Chondrocyte (in vitro differentiated cells): ENCODE results near the gene NPAS2. TPM values are rescaled to one million over a fixed set of nuclear protein-coding genes. Genes with fewer than 3 reads are reported as not detected.

Source experiments
- DNase-seq: peaks from one replicate; pipeline ENCODE4 v3.0.0; 2021; ENCODE audit warnings: mixed read lengths, low spot score
- H3K27ac Mint-ChIP-seq: one replicate; pipeline ENCODE4 v1.8.0; 2021; ENCODE audit warnings: mild to moderate bottlenecking, moderate library complexity, mixed read lengths; ENCODE audit not compliant: unreplicated experiment
- H3K27me3 Mint-ChIP-seq: 2 replicates; pipeline ENCODE4 v1.8.0; 2021; ENCODE audit warnings: low read depth, mixed read lengths
- H3K36me3 Mint-ChIP-seq: 2 replicates; pipeline ENCODE4 v1.8.0; 2021; ENCODE audit warnings: low read depth, mixed read lengths
- H3K4me1 Mint-ChIP-seq: 2 replicates; pipeline ENCODE4 v1.8.0; 2021; ENCODE audit warnings: low read depth, mild to moderate bottlenecking, mixed read lengths
- H3K4me3 Mint-ChIP-seq: one replicate; pipeline ENCODE4 v1.8.0; 2021; ENCODE audit warnings: mild to moderate bottlenecking, moderate library complexity, mixed read lengths; ENCODE audit not compliant: unreplicated experiment
- H3K9me3 Mint-ChIP-seq: 2 replicates; pipeline ENCODE4 v1.8.0; 2021; ENCODE audit warnings: low read depth, mixed read lengths
- total RNA-seq: library from RNA; stranded (reverse); gene quantifications from 3 replicates; pipeline ENCODE4 v1.2.1, GENCODE V29; 2021
- TF ChIP-seq, protein P1 (sequence below): fragments of 200-600 bp; sonication (generic); IDR thresholded peaks from 2 replicates; pipeline ENCODE4 v1.5.0; 2021; ENCODE audit warnings: antibody characterized with exemption, mild to moderate bottlenecking, moderate library complexity

NPAS2 gene
- total RNA-seq, 1 donor from 2014 or later: 25.6 TPM

DNA sequence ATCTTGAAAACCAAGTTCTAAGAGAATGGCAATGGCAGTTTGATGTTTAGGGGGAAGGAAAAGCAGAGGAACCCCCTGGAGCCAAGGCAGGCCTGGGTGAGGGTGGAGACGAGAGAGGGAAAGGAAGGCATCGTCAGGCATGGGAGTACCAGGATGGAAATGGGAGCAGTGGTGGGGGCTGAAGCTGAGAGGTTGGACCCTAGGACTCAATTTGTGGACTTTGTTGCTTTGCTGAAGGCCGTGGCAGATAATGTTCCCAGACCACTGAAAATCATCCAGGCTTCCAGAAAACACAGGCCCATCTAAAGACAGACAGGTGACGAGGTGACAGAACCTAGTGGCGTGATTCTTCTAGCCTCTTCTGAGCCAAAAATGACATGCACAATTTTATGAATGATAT lies 4.9 kb downstream of the NPAS2 start:
- TF ChIP-seq, protein P1, sequence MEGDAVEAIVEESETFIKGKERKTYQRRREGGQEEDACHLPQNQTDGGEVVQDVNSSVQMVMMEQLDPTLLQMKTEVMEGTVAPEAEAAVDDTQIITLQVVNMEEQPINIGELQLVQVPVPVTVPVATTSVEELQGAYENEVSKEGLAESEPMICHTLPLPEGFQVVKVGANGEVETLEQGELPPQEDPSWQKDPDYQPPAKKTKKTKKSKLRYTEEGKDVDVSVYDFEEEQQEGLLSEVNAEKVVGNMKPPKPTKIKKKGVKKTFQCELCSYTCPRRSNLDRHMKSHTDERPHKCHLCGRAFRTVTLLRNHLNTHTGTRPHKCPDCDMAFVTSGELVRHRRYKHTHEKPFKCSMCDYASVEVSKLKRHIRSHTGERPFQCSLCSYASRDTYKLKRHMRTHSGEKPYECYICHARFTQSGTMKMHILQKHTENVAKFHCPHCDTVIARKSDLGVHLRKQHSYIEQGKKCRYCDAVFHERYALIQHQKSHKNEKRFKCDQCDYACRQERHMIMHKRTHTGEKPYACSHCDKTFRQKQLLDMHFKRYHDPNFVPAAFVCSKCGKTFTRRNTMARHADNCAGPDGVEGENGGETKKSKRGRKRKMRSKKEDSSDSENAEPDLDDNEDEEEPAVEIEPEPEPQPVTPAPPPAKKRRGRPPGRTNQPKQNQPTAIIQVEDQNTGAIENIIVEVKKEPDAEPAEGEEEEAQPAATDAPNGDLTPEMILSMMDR: no peak
- H3K4me3 Mint-ChIP-seq: no peak overlapping the region
- no peaks in the 10 kb centered on the region for H3K27me3 Mint-ChIP-seq
- H3K36me3 Mint-ChIP-seq: peaks cover 5% of the 10 kb centered on the region
- peaks cover 12% of the 10 kb centered on the region for H3K9me3 Mint-ChIP-seq
- DNase-seq: no peak
- no peak overlapping the region for H3K27ac Mint-ChIP-seq
- peaks cover 33% of the 10 kb centered on the region for H3K4me1 Mint-ChIP-seq

DNA sequence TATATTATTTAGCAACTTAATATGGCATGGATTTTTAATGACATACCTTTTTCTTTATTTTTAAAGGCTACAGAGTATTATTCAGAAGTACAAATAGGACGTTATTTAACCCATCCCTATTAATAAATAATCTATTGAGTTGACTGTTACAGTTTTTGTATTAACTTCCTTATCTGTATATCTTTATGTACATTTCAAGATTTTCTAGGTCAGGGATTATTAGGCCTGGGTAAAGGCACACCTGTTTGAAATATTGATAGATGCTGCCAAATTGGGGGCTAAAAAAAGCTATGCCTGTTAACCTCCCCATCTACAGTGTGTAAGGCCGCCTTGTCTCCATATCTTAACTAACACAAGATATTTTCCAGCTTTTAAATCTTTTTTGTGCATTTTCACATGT lies 6.6 kb downstream of the NPAS2 start:
- no peak for DNase-seq
- no peak overlapping the region for H3K27ac Mint-ChIP-seq
- no peak overlapping the region for H3K4me3 Mint-ChIP-seq

DNA sequence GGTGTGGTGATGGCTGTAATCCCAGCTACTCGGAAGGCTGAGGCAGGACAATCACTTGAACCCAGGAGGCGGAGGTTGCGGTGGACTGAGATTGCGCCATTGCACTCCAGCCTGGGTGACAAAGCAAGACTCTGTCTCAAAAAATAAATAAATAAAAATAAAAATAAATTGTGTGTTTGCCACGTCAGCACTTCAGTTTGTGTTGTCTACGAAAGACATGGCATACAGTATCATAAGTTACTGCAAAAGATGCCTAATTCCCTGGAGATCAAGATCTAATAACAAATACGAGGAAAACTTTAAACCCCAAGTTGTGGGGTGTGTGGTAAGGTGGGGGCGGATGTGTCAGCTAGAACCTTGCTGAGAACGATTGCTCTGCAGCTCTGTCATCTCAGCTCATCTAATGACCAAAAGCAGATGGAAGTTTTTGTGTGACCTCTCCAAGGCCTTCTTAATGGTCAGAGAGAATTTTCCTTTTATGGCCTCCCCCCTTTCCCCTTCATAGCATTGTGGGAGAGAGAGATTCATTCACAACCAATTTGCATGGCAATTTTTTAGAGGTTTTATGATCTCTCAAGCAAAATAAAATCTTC lies 11.3 kb downstream of the NPAS2 start:
- Mint-ChIP-seq H3K4me3 (no peak overlapping the region), H3K9me3 (peaks cover 12% of the 10 kb centered on the region), H3K36me3 (peaks cover 5% of the 10 kb centered on the region), H3K27ac (no peak overlapping the region), H3K4me1 (peaks cover 33% of the 10 kb centered on the region), H3K27me3 (no peaks in the 10 kb centered on the region)
- DNase-seq: no peak
- TF ChIP-seq, protein P1: no peak

More for the DNA sequence above, 6.6 kb downstream of the NPAS2 start:
- Mint-ChIP-seq H3K9me3 (peaks cover 12% of the 10 kb centered on the region), H3K36me3 (peaks cover 5% of the 10 kb centered on the region), H3K27me3 (no peaks in the 10 kb centered on the region), H3K4me1 (peaks cover 30% of the 10 kb centered on the region)
- TF ChIP-seq, protein P1: no peak

DNA sequence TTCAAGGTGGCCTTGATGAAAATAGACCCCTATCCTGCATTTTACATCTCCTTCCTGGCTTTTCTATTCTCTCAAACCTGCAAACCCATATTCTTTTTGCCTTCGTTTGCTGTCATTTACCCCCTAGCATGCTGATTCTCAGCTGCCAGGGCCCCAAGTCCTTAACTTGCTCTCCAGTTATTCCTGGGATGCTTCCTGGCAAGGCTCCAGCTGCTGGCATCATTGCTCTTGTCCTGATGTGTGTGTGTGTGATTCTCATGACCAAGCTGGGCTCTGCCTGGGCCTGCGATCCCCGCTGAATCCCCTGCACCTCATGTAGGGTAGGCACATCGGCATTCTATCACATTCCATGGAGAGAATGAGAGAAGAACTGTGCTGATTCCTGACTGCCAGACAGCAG lies 11.9 kb downstream of the NPAS2 start:
- TF ChIP-seq, protein P1: no peak
- Mint-ChIP-seq H3K27ac (no peak overlapping the region), H3K4me1 (peaks cover 34% of the 10 kb centered on the region), H3K27me3 (no peaks in the 10 kb centered on the region), H3K4me3 (no peak overlapping the region), H3K36me3 (peaks cover 5% of the 10 kb centered on the region), H3K9me3 (peaks cover 12% of the 10 kb centered on the region)
- no peak for DNase-seq

- no peaks in the 10 kb centered on the region for H3K27me3 Mint-ChIP-seq
- no peak overlapping the region for H3K4me3 Mint-ChIP-seq
- DNase-seq: no peak
- TF ChIP-seq, protein P1: no peak
- peak overlapping the region; percentile 82 for H3K27ac Mint-ChIP-seq
- H3K4me1 Mint-ChIP-seq: peaks cover 38% of the 10 kb centered on the region
- H3K9me3 Mint-ChIP-seq: peaks cover 5% of the 10 kb centered on the region
- peaks cover 5% of the 10 kb centered on the region for H3K36me3 Mint-ChIP-seq
Observed at GRCh38 chr2:100832885-100833284, 12.9 kb downstream of the NPAS2 start.
